Activated gamma-delta T cell treated with Interleukin-2 at 50 U/mL for 16 hours (primary cell): ENCODE results near the gene NEGR1.

ENCODE experiments used
- DNase-seq: peaks from one replicate; pipeline ENCODE4 v3.0.0-alpha.2; 2020

The NEGR1 gene

DNA sequence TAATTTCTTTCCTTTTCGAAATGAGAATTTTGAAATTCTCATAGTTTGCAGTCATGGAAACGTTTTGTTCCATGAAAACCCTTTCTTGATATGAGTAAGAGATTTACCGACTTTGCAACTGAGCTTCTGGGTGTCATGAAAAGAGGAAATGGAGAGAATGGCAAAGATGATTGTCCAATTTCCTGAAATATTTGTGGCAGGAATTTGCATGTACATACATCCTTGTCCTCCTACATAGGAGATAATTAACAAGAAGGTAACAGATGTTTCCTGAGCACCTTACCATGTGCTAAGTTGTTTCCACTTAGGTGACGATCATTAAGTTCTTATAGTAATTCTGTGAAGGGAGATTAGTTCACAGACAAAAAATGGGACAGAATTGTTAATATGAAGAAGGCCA, 170.7 kb downstream of the NEGR1 start:
- DNase-seq, result no peak

DNA sequence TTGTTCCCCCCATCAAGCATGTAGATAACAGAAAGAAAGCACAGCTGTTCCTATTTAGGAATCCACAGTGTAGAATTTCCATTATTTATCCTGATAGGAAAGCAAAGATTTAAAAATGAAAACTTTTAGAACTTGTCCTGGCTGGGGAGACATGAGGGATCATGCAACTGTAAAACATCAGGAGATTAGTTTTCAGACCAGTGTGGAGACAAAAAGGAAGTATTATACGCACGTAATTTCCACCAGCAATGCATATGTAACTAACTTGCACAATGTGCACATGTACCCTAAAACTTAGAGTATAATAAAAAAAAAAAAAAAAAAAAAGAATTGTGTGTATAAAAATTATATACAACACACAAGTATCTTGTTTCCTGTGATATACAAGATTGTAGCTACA, 172.4 kb downstream of the NEGR1 start:
- no peak for DNase-seq

GRCh38 chr1:72105201-72105600, 177.1 kb downstream of the NEGR1 start:
- DNase-seq, result no peak

DNA sequence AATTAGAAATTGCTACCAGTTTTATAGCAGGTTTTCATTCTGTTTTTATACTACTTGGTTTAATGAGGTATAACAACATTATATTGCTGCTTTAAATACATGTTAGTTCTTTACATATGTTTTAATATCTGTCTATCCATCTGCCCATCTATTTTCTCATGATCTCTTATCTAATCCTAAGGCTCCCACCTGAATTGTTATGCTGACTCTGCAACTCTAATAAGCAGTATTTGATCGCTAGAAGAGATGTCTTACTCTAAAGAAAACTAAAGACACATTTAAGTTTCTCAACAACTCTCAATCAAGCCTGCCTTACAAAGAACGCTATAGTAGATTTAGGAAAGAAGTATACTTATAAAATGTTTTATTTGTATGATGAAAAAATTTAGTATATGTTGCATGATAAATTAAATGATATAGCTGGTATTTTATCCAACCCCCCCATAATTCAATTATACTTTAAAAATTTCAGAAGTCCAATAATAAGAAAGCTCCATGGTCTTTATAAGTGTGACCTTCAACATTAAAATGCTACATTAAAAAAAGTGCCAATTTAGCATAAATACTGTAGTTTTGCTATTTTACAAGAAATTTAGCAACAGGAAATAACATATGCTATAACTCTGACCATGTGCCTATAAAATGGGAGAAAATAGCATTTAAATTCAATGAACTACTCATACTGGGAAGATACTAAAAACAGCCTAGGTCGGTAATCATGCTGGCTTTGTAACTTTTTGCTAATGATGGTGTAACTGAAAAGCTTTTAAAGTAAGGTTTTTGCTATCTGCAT, 180.3 kb downstream of the NEGR1 start:
- DNase-seq, result no peak

GRCh38 chr1:72100771-72101170, 181.6 kb downstream of the NEGR1 start:
- no peak for DNase-seq

DNA sequence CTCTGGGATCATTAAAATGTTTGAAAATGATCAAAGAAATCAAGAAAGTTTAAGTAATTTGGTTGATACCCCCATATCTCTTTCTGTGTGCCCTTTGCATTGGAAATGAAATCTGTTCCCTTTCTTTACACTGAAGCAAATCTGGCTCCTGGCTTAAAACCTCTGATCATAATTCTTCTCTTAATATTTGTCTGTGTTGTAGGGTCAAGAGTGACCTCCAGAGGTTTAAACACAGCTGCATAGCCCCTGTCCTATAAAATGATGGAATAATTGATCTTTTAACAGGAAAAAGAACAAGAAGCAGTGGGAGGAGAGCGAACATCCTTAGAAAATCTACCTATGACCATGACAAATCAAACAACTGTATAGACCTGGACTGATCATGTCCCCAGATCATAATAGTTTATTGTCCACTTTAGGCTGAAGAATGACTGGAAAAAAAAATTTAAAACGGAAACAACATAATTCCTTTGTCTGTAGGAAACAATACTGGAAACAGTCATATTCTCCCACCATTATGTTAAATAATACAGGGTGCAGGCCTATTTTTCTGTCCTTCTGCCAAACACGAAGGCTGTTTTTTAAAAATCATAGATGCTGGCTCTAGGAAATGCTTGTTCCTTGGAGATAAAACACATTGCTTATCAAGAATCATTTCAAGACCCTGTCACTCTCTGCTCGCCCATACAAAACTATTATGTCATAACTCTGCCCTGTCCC, 184.3 kb downstream of the NEGR1 start:
- DNase-seq, result no peak

DNA sequence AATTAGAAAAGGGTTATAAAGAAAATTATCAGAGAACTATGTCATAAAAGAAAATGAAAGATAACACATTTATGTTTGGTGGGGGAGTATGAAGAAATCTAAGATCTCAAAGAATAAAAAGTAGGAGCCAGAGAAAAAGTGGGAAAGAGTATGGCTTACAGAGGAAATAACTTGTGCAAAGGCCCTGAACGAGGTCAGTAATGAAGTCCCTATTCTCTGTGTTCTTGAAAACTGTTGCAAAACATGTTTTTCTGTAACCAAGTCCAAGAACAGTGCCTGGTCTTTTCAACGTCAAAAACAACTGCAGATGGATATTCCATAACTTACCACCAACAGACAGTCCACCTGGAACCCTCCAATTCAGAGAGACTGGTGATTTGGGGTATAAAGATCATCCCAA, 188.1 kb downstream of the NEGR1 start:
- DNase-seq, result no peak

DNA sequence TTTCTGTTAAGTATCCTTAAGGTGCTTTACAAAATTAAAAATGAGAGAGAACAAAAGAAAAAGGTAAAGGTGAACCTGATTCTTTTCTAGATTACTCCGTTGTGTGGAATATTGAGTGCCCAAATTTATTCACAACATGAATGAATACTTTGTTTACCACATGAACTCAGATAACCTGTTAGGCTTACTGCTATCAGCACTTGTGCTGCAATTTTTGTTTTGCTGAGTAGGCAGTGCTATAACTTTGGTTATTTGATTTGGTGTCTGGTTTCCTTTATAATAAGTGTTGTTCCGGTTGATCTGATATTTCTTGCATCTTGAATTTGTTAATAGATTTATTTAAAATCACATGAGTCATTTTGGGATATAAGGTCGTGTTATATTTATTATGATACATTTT, 195.9 kb downstream of the NEGR1 start:
- DNase-seq, result no peak

DNA sequence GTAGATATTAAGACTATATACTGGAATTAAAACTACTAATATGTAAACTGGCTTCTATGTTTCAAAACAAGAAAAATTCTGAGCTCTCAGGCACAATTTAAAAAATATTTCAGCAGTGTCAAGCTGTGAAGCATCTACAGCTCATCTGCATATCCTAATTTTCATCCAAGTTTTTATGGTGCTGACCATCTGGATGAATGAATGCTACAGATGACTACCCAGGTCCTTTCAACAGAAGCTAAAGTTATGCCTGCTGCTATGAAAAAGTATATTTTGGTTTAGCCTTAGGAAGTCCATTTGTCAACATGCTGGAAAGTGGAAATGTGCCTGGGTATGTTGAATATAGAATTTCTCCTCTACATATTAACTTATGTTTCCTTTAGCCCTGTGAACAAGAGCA, 206.9 kb downstream of the NEGR1 start:
- DNase-seq, result no peak

DNA sequence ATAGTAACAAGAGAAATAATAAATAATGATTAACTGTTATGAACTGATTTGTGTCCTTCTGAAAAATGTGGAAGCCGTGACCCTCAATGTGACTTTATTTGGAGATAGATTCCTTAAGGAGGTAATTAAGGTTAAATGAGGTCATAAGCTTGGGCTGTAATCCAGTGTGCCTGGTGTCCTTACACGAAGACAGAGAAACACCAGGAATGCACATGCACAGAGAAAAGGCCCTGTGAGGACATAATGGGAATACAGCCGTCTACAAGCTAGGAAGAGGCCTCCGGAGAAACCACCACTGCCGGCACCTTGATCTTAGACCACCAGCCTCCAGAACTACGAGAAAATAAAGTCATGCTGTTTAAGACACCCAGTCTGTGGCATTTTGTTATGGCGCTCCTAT, 215.9 kb downstream of the NEGR1 start:
- no peak for DNase-seq

DNA sequence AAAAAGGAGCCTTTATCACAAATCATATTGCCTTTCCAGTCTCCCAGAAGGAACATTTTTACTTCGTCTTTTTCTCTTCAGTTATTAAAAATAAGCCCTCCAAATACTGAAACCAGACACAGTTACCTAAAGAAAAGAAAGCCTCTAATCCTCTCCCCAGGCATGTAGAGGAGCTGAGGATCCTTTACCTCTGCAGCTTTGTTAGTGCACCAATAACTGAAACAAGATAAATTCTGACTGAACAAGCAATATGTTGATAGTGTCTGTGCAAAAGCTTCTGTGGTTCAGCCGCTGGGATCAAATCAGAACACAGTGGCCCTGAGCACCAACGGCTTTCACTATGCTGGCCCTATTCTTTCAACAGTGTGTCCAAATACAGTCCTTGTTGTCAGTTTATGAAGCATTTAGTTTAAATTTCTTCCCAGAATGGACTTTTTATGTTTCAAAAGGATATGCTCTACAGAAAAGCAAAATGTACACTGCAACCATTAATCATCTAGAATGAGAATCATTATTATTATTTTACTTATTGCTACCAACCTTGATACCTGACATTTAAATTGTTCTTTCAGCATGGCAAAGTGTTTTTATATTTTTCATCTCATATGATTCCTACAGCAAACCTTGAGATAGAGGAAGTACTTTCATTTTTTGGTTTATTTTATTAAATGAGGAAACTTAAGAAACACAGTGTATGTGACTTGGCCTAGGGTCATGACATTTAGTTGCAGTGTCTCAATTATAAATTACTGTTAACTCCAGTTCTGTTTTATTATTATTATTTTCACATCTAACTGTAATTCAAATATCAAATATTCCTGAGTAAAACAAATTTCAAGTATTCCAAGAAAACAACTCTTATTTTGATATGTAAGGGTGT, 217.9 kb downstream of the NEGR1 start:
- DNase-seq, result no peak

DNA sequence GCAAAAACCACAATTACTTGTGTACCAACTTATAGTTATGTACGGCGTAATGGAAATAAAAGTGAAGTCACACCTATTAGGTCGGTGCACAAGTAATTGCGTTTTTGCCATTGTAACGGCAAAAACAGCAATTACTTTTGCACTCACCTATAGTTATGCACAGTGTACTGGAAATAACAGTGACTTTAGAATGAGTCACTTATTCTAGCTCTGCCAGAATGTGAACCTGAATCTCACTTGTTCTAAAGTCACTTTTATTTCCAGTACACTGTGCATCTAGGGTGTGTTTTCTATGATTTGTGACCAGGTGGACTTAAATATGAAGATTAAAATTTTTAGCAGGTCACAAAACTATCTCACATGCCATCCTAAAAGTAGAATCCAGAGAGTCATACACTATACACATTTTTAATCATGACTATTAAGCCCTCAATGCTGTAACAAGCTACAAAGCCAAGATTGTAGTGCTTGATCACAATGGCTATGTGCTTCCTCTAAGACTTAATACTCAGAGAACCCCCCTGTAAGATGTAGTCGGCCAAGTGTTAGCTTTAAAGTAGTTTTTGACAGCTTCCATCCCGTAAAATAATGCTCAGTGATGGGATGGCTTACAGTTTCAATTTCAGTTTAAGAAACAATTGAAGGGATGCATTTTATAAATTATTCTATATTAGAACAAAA, 218.8 kb downstream of the NEGR1 start:
- DNase-seq, result no peak

- DNase-seq, result no peak
These were observed 219.8 kb downstream of the NEGR1 start for GRCh38 chr1:72062584-72062983.

GRCh38 chr1:72060466-72061245, 221.7 kb downstream of the NEGR1 start:
- DNase-seq, result no peak

DNA sequence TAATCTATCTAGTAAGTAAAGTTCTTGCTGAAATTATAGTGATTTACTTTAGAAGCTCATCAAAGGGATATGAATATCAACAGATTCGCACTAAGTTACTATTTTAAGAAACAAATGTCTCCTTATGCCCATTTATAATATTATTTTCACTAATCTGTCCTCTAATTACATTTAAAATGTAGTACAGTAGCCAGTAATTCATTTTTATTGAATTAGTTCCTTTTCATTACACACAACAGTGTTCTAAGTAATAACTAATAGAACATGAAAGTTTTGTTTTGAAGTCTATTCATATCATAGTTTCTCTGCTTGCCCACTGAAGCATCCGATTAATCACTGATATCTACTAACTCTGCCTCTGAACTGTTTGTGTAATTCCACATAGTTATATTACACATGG, 225.8 kb downstream of the NEGR1 start:
- DNase-seq, result no peak

GRCh38 chr1:72051538-72051937, 230.8 kb downstream of the NEGR1 start:
- DNase-seq, result no peak

GRCh38 chr1:72050551-72050950, 231.8 kb downstream of the NEGR1 start:
- no peak for DNase-seq

DNA sequence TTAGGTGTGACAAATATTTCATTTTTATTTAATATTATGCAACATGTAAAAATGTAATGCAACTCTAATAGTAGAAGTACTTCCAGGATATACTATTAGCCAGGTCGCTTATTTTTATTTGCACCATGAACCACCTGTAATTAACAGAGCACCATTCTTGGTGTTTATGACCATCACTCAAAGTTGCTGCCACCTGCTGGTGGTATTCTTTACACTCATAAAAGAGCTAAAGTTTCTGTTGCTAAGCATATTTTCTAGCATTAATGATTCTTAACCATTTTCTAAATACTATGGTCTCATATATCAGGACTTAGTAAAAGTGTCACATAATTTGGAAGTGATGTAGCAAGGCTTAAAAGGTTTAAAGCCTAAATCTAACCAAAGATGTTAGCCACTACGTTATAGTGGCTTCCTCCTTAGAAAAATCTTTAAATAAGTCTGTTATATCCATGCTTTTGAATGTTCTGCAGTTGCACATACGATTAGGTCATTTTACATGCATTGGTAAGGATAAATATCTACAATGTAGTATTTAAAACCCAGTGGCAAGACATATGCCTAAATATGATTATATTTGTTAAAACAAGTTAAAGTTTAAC, 244.5 kb downstream of the NEGR1 start:
- no peak for DNase-seq

GRCh38 chr1:72034827-72035226, 247.5 kb downstream of the NEGR1 start:
- no peak for DNase-seq

DNA sequence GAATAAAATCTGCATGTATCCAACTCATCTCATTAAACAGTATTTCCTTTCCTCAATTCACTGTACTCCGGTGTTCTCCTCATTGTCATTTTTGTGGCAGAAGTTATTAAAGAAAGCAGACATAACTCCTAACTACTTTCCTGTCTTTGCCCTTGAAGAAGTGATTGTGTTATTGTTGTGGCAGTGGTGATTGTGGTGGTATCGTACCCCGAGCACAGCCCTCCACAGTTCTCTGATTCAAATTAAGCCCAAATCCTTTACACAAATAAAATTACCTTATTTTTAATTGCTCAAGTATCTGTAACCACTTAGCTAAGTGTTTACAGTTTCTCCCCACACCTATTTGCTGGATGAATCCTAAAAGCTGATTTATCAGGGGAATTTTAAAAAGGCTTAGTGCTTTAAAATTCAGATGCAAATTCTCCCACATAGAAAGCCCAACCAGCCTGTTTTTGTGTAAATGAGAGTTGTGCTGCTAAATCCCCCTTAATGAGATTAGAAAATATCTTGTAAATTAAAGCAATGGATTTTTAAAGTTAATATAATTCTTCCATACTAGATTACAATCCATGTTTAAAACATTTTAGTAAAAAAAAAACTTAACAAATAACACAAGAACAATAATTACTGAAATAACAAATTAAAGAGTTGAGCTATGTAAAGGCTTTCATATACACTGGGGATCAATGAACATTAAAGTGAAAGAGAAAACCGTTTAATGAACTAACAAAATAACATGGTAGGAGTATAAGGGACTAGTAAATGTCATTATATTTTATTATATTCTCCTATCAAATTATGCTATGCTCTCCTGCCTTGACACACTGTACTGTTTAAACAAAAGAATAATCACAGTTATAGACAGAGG, 259.0 kb downstream of the NEGR1 start:
- DNase-seq, result no peak

DNA sequence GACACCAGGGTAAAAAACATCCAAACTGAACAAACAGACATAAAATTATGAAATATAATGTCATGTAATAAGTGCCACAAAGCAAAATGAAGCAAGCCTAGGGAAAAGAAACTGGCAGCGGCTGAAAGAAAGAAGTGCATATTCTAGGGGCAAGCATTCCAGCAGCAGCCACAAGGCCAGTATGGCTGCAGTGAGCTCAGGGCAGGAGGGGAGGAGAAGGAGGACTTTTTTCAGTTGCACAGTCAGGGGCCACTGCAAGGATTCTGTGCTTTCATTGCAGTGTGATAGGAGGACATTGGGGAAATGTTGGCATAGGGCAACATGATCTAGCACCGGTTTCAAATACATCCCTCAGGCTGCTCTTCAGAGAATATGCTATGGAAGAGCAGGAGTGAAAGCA, 263.8 kb downstream of the NEGR1 start:
- DNase-seq, result no peak
